Fibroblast of mammary gland (primary cell): ENCODE results near the gene TRIM63.

Experiments
- DNase-seq: peaks from one replicate; pipeline ENCODE4 v3.0.0-alpha.2; 2010; ENCODE audit warnings: low read depth
- H3K4me3 ChIP-seq: 2 replicates; pipeline ENCODE4 v1.5.1; 2011; ENCODE audit warnings: low read depth, mild to moderate bottlenecking, low read length, moderate library complexity; ENCODE audit not compliant: control insufficient read depth
- CTCF ChIP-seq: conservative IDR thresholded peaks from 2 replicates; pipeline ENCODE4 v1.5.1; 2011; ENCODE audit warnings: low read depth, low read length, inconsistent platforms; ENCODE audit not compliant: control insufficient read depth, insufficient read depth

TRIM63 gene

GRCh38 chr1:26012864-26013263 lies 54.6 kb downstream of the TRIM63 start:
- no peak for DNase-seq
- no peak overlapping the region for H3K4me3 ChIP-seq
- TF ChIP-seq CTCF, result no peak

GRCh38 chr1:26010825-26011224 lies 56.6 kb downstream of the TRIM63 start:
- no peak overlapping the region for H3K4me3 ChIP-seq
- no peak for DNase-seq
- no peak for TF ChIP-seq CTCF

- no peak for TF ChIP-seq CTCF
- no peak for DNase-seq
Measured at GRCh38 chr1:26009796-26010447, 57.5 kb downstream of the TRIM63 start.

GRCh38 chr1:26006710-26007109 lies 60.7 kb downstream of the TRIM63 start:
- no peak for TF ChIP-seq CTCF
- no peak overlapping the region for H3K4me3 ChIP-seq
- DNase-seq, result no peak

More at GRCh38 chr1:26009796-26010447, 57.5 kb downstream of the TRIM63 start:
- H3K4me3 ChIP-seq, result no peak overlapping the region

- no peak for TF ChIP-seq CTCF
- no peak overlapping the region for H3K4me3 ChIP-seq
- no peak for DNase-seq
Measured at GRCh38 chr1:26005434-26006105, 61.9 kb downstream of the TRIM63 start.

- no peak for DNase-seq
- no peak overlapping the region for H3K4me3 ChIP-seq
- TF ChIP-seq CTCF, result no peak
Measured at GRCh38 chr1:26003756-26004155, 63.7 kb downstream of the TRIM63 start.
